Neural cell (in vitro differentiated cells): ENCODE results near the gene KLF16. TPM values are rescaled to one million over a fixed set of nuclear protein-coding genes. Genes with fewer than 3 reads are reported as not detected.

Experiments used
- H2AFZ ChIP-seq: fragments of 200-600, 300-800 bp; sonication (generic), shearing (Covaris generic); 2 replicates; pipeline ENCODE4 v1.6.0; 2014; ENCODE audit warnings: low read depth, mild to moderate bottlenecking, antibody characterized with exemption, low read length, moderate library complexity
- H3F3A ChIP-seq: fragments of 200-600 bp; shearing (Covaris generic); 2 replicates; pipeline ENCODE4 v1.6.1; 2016; ENCODE audit warnings: mild to moderate bottlenecking, moderate library complexity, mixed read lengths, antibody characterized with exemption, low read length; ENCODE audit not compliant: insufficient read depth, poor library complexity, severe bottlenecking
- H3K27ac ChIP-seq: fragments of 200-600, 300-800 bp; sonication (generic), shearing (Covaris generic); 2 replicates; pipeline ENCODE4 v1.5.1; 2014; ENCODE audit warnings: mild to moderate bottlenecking, low read length, moderate library complexity
- H3K27me3 ChIP-seq: fragments of 300-800, 200-600 bp; sonication (generic), shearing (Covaris generic); 2 replicates; pipeline ENCODE4 v1.6.0; 2014; ENCODE audit warnings: mild to moderate bottlenecking, low read depth, low read length, moderate library complexity; ENCODE audit not compliant: insufficient read depth
- H3K36me3 ChIP-seq: fragments of 300-800, 200-600 bp; sonication (generic), shearing (Covaris generic); 2 replicates; pipeline ENCODE4 v1.5.1; 2014; ENCODE audit warnings: mild to moderate bottlenecking, antibody characterized with exemption, low read length, moderate library complexity; ENCODE audit not compliant: insufficient read depth
- H3K4me2 ChIP-seq: fragments of 300-800, 200-600 bp; sonication (generic), shearing (Covaris generic); 2 replicates; pipeline ENCODE4 v1.6.0; 2014; ENCODE audit warnings: mild to moderate bottlenecking, low read length
- H3K4me3 ChIP-seq: fragments of 300-800, 200-600 bp; sonication (generic), shearing (Covaris generic); 2 replicates; pipeline ENCODE4 v1.5.1; 2014; ENCODE audit warnings: mild to moderate bottlenecking, low read length, moderate library complexity
- H3K79me2 ChIP-seq: fragments of 200-600 bp; shearing (Covaris generic); replicated peaks from 2 replicates; pipeline ENCODE4 v1.6.0; 2014; ENCODE audit warnings: mild to moderate bottlenecking, low read length, moderate library complexity; ENCODE audit not compliant: insufficient read depth
- H3K9ac ChIP-seq: fragments of 300-800, 200-600 bp; sonication (generic), shearing (Covaris generic); 2 replicates; pipeline ENCODE4 v1.6.1; 2016; ENCODE audit warnings: mild to moderate bottlenecking, low read length, mixed read lengths
- H3K9me2 ChIP-seq: fragments of 200-600 bp; shearing (Covaris generic); 2 replicates; pipeline ENCODE4 v1.6.1; 2016; ENCODE audit warnings: mild to moderate bottlenecking, low read length, mixed read lengths; ENCODE audit not compliant: insufficient read depth
- H3K9me3 ChIP-seq: fragments of 200-600, 300-800 bp; sonication (generic), shearing (Covaris generic); 2 replicates; pipeline ENCODE4 v1.6.1; 2016; ENCODE audit warnings: mild to moderate bottlenecking, mixed run types, low read length, moderate library complexity, mixed read lengths
- H4K20me1 ChIP-seq: fragments of 200-600 bp; shearing (Covaris generic); 2 replicates; pipeline ENCODE4 v1.6.1; 2016; ENCODE audit warnings: mild to moderate bottlenecking, mixed run types; ENCODE audit not compliant: insufficient read depth
- CTCF ChIP-seq: fragments of 450-650 bp; IDR thresholded peaks from 2 replicates; pipeline ENCODE4 v1.5.1; 2014; ENCODE audit warnings: antibody characterized with exemption, mild to moderate bottlenecking, moderate library complexity; ENCODE audit not compliant: poor library complexity, severe bottlenecking
- EP300 ChIP-seq: fragments of 450-650 bp; conservative IDR thresholded peaks from 2 replicates; pipeline ENCODE4 v1.6.1; 2014; ENCODE audit warnings: antibody characterized with exemption, mild to moderate bottlenecking, moderate library complexity; ENCODE audit not compliant: poor library complexity, severe bottlenecking
- EZH2 ChIP-seq: fragments of 200-600, 300-800 bp; shearing (Covaris generic), sonication (generic); IDR thresholded peaks from 2 replicates; pipeline ENCODE4 v1.6.1; 2014; ENCODE audit warnings: antibody characterized with exemption, low read length, borderline replicate concordance, mild to moderate bottlenecking; ENCODE audit not compliant: insufficient read depth, poor library complexity, severe bottlenecking
- MXI1 ChIP-seq: fragments of 450-650 bp; conservative IDR thresholded peaks from 2 replicates; pipeline ENCODE4 v1.6.1; 2014; ENCODE audit warnings: antibody characterized with exemption, mild to moderate bottlenecking; ENCODE audit not compliant: poor library complexity, severe bottlenecking
- POLR2AphosphoS5 ChIP-seq: IDR thresholded peaks from 2 replicates; pipeline ENCODE4 v1.6.1; 2012
- RAD21 ChIP-seq: fragments of 450-650 bp; conservative IDR thresholded peaks from 2 replicates; pipeline ENCODE4 v1.6.1; 2014; ENCODE audit warnings: antibody characterized with exemption, mild to moderate bottlenecking, moderate library complexity
- REST ChIP-seq: IDR thresholded peaks from 2 replicates; pipeline ENCODE4 v1.6.1; 2012; ENCODE audit warnings: borderline replicate concordance
- SMC3 ChIP-seq: fragments of 450-650 bp; conservative IDR thresholded peaks from 2 replicates; pipeline ENCODE4 v1.6.1; 2014; ENCODE audit warnings: antibody characterized with exemption, mild to moderate bottlenecking, moderate library complexity; ENCODE audit not compliant: poor library complexity
- TAF1 ChIP-seq: IDR thresholded peaks from 2 replicates; pipeline ENCODE4 v1.6.1; 2012; ENCODE audit warnings: low read depth
- polyA plus RNA-seq: library from polyadenylated mRNA; depleted of rRNA; stranded (reverse); fragments of >200 nt; gene quantifications from 2 replicates; pipeline ENCODE4 v1.2.3, GENCODE V29; 2014

The KLF16 gene
- polyA plus RNA-seq, 1 donor from 2014 or later: 3.5 TPM

GRCh38 chr19:1806184-1807029, 57.0 kb downstream of the KLF16 start:
- H4K20me1 ChIP-seq: no peaks in the 10 kb centered on the region

GRCh38 chr19:1805401-1806183, 57.8 kb downstream of the KLF16 start:
- Histone ChIP-seq H3K9me3 (no peaks in the 10 kb centered on the region), H3K36me3 (no peaks in the 10 kb centered on the region), H3K4me2 (no peak overlapping the region), H2AFZ (no peak overlapping the region), H4K20me1 (no peaks in the 10 kb centered on the region), H3K9ac (no peak overlapping the region), H3F3A (no peaks in the 10 kb centered on the region), H3K9me2 (no peaks in the 10 kb centered on the region), H3K79me2 (no peaks in the 10 kb centered on the region), H3K4me3 (no peak overlapping the region), H3K27me3 (no peaks in the 10 kb centered on the region), H3K27ac (no peak overlapping the region)
- TF ChIP-seq EP300 (no peak), SMC3 (no peak), MXI1 (no peak), RAD21 (no peak), REST (no peak), EZH2 (no peak), POLR2AphosphoS5 (no peak)

More at GRCh38 chr19:1806184-1807029, 57.0 kb downstream of the KLF16 start:
- Histone ChIP-seq H3K9me2 (no peaks in the 10 kb centered on the region), H3K36me3 (no peaks in the 10 kb centered on the region), H3K9ac (no peak overlapping the region), H3K4me2 (no peak overlapping the region), H2AFZ (no peak overlapping the region), H3K9me3 (no peaks in the 10 kb centered on the region), H3K27ac (no peak overlapping the region), H3F3A (no peaks in the 10 kb centered on the region), H3K79me2 (no peaks in the 10 kb centered on the region), H3K27me3 (no peaks in the 10 kb centered on the region), H3K4me3 (no peak overlapping the region)
- TF ChIP-seq RAD21 (no peak), TAF1 (no peak), EZH2 (no peak)

- Histone ChIP-seq H3F3A (no peaks in the 10 kb centered on the region), H3K27me3 (no peaks in the 10 kb centered on the region)
- TF ChIP-seq TAF1 (no peak), EZH2 (no peak), RAD21 (no peak), EP300 (no peak), REST (no peak), POLR2AphosphoS5 (no peak), CTCF (no peak), MXI1 (no peak), SMC3 (no peak)
Measured at GRCh38 chr19:1804858-1805257, 58.5 kb downstream of the KLF16 start.

More at GRCh38 chr19:1804858-1805257, 58.5 kb downstream of the KLF16 start:
- Histone ChIP-seq H4K20me1 (no peaks in the 10 kb centered on the region), H3K4me2 (no peak overlapping the region), H3K27ac (no peak overlapping the region), H2AFZ (no peak overlapping the region), H3K79me2 (no peaks in the 10 kb centered on the region), H3K4me3 (no peak overlapping the region), H3K36me3 (no peaks in the 10 kb centered on the region), H3K9ac (no peak overlapping the region), H3K9me2 (no peaks in the 10 kb centered on the region), H3K9me3 (no peaks in the 10 kb centered on the region)
